ENCODE data around the gene GNAZ. TPM values are rescaled to one million over a fixed set of nuclear protein-coding genes. Genes with fewer than 3 reads are reported as not detected.
A peak's percentile ranks its signal among the peaks of the same experiment; 100 is the strongest.

Gene GNAZ
- total RNA-seq, 4 donors from 2014 or later, result 4.2 to 8.2 (median 4.8) TPM

GRCh38 chr22:23144932-23145877, 74.9 kb downstream of the GNAZ start, which contains the start of gene RAB36:
Gene RAB36 (plus strand): TSS chr22:23145477. CDS start chr22:23146617, 1,140 bp downstream.
- intact Hi-C loops (cut with DNase I), result no loop called here
- Histone ChIP-seq H3K4me1 (peaks cover 41 to 70% of the 10 kb centered on the region in 2 donors), H3K4me3 (replicated peaks in 1 of 3) (peak within 1 kb of the TSS in 2 of 3 donors; percentile 10 to 44), H3K36me3 (no peaks in the 10 kb centered on the region), H3K27ac (peak within 1 kb of the TSS; percentile 80 to 93 (median 93)), H3K9me3 (no peaks in the 10 kb centered on the region), H3K27me3 (no peaks in the 10 kb centered on the region)
- peak; percentile 100 for DNase-seq
- 9 to 31% methylated on average over 6 to 32 of the region's 62 CpGs for WGBS, 2 donors
- TF ChIP-seq POLR2A (IDR thresholded peaks at IDR 0.05) (peak; percentile 42 to 81), CTCF (IDR thresholded peaks at IDR 0.05) (no peak)

GRCh38 chr22:23145878-23146470, 75.7 kb downstream of the GNAZ start:
- H3K27ac ChIP-seq, result peak overlapping the region; percentile 80 to 93 (median 93)
- no peaks in the 10 kb centered on the region for H3K36me3 ChIP-seq
- peak; percentile 62 to 63 for DNase-seq
- peak overlapping the region in 1 of 3 donors; percentile 44 for H3K4me3 ChIP-seq (replicated peaks in 1 of 3)
- H3K4me1 ChIP-seq, result peaks cover 41 to 64% of the 10 kb centered on the region in 2 donors
- no peaks in the 10 kb centered on the region for H3K9me3 ChIP-seq
- WGBS, 2 donors, result 40 to 55% methylated on average over 1 to 2 of the region's 2 CpGs
- no peaks in the 10 kb centered on the region for H3K27me3 ChIP-seq
- intact Hi-C loops (cut with DNase I), result no loop called here
- no peak for TF ChIP-seq CTCF (IDR thresholded peaks at IDR 0.05)
- TF ChIP-seq POLR2A (IDR thresholded peaks at IDR 0.05), result no peak

- Histone ChIP-seq H3K4me3 (replicated peaks in 1 of 3) (no peak overlapping the region), H3K4me1 (peaks cover 37 to 60% of the 10 kb centered on the region in 2 donors), H3K27me3 (no peaks in the 10 kb centered on the region), H3K27ac (peak overlapping the region; percentile 80 to 93 (median 93)), H3K36me3 (no peaks in the 10 kb centered on the region), H3K9me3 (no peaks in the 10 kb centered on the region)
- 76 to 77% methylated on average over 8 of the region's 8 CpGs for WGBS, 2 donors
- no peak for DNase-seq
- intact Hi-C loops (cut with DNase I), result no loop called here
- TF ChIP-seq CTCF (IDR thresholded peaks at IDR 0.05) (no peak), POLR2A (IDR thresholded peaks at IDR 0.05) (no peak)
Measured at GRCh38 chr22:23146478-23147205, 76.3 kb downstream of the GNAZ start.

GRCh38 chr22:23147617-23148387, 77.5 kb downstream of the GNAZ start:
- peak overlapping the region; percentile 80 to 93 (median 93) for H3K27ac ChIP-seq
- no peaks in the 10 kb centered on the region for H3K9me3 ChIP-seq
- intact Hi-C loops (cut with DNase I), result no loop called here
- no peak overlapping the region for H3K4me3 ChIP-seq (replicated peaks in 1 of 3)
- H3K4me1 ChIP-seq, result peaks cover 35 to 51% of the 10 kb centered on the region in 2 donors
- H3K36me3 ChIP-seq, result no peaks in the 10 kb centered on the region
- WGBS, 2 donors, result 12 to 23% methylated on average over 6 of the region's 6 CpGs
- no peaks in the 10 kb centered on the region for H3K27me3 ChIP-seq
- peak; percentile 62 to 63 for DNase-seq
- TF ChIP-seq POLR2A (IDR thresholded peaks at IDR 0.05), result no peak
- TF ChIP-seq CTCF (IDR thresholded peaks at IDR 0.05), result no peak

All from thyroid gland (tissue), 4 donors.